HG02885 (cell line): ENCODE results near the gene ZNF615.
"Not testable (repeated sequence)": the region's sequence is repeated elsewhere in the genome, so short reads cannot be mapped to it uniquely, and the experiment has no call there.

Source experiments
- ATAC-seq: cut with Tn5 transposase; IDR thresholded peaks from one replicate; pipeline ENCODE4 v1.9.1; 2021; ENCODE audit warnings: mild to moderate bottlenecking; ENCODE audit not compliant: unreplicated experiment, poor library complexity

Gene ZNF615

GRCh38 chr19:52007806-52008557, at the start of gene ZNF615:
ZNF615 (minus strand) TSS chr19:52008211; CDS start chr19:52003711, 4,500 bp downstream.
- ATAC-seq: peak; percentile 77

GRCh38 chr19:52056480-52056879, 48.5 kb upstream of the ZNF615 start:
- not testable (repeated sequence) for ATAC-seq

GRCh38 chr19:52051736-52052135, 43.7 kb upstream of the ZNF615 start:
- ATAC-seq: not testable (repeated sequence)

GRCh38 chr19:52048555-52049501, 40.8 kb upstream of the ZNF615 start, which contains the start of gene ZNF432:
ZNF432 (minus strand) TSS chr19:52048838; CDS start chr19:52046868, 1,970 bp downstream.
- peak; percentile 90 for ATAC-seq

GRCh38 chr19:52039169-52039568, 31.2 kb upstream of the ZNF615 start:
- no peak for ATAC-seq

- no peak for ATAC-seq
Measured at GRCh38 chr19:52034051-52034728, 26.2 kb upstream of the ZNF615 start.

- ATAC-seq: peak; percentile 30
Measured at GRCh38 chr19:52028780-52029123, 20.7 kb upstream of the ZNF615 start.

- ATAC-seq: peak; percentile 87
Measured at GRCh38 chr19:52028027-52028779, 20.2 kb upstream of the ZNF615 start, which contains the start of gene ZNF614. ZNF614 (minus strand) TSS chr19:52028379; CDS start chr19:52025745, 2,634 bp downstream.

- not testable (repeated sequence) for ATAC-seq
Measured at GRCh38 chr19:52026255-52026990, 18.4 kb upstream of the ZNF615 start.

- ATAC-seq: not testable (repeated sequence)
Measured at GRCh38 chr19:52024478-52024877, 16.5 kb upstream of the ZNF615 start.

GRCh38 chr19:52022193-52022592, 14.2 kb upstream of the ZNF615 start:
- ATAC-seq: no peak

- ATAC-seq: no peak
Measured at GRCh38 chr19:52020506-52020905, 12.5 kb upstream of the ZNF615 start.

- no peak for ATAC-seq
Measured at GRCh38 chr19:52010674-52011073, 2.7 kb upstream of the ZNF615 start.

- ATAC-seq: no peak
Measured at GRCh38 chr19:52007451-52007805, 583 bp downstream of the ZNF615 start.

- no peak for ATAC-seq
Measured at GRCh38 chr19:51994048-51994644, 13.9 kb downstream of the ZNF615 start.

- ATAC-seq: no peak
Measured at GRCh38 chr19:51993422-51993821, 14.6 kb downstream of the ZNF615 start.

GRCh38 chr19:51986309-51987291, 21.4 kb downstream of the ZNF615 start, which contains the start of gene ZNF350:
ZNF350 (minus strand) TSS chr19:51986840; CDS start chr19:51974360, 12,480 bp downstream.
- peak; percentile 89 for ATAC-seq
